PFSK-1 (cell line): ENCODE measurements around the gene INIP.

Experiments
- POLR2AphosphoS5 ChIP-seq: IDR thresholded peaks from 2 replicates; pipeline ENCODE4 v1.6.1; 2012; ENCODE audit warnings: low read depth, mild to moderate bottlenecking, control low read depth, low read length, moderate library complexity
- TAF1 ChIP-seq: IDR thresholded peaks from 2 replicates; pipeline ENCODE4 v1.6.1; 2012; ENCODE audit warnings: low read length, control low read depth, borderline replicate concordance; ENCODE audit not compliant: insufficient read depth

- no peak for TF ChIP-seq POLR2AphosphoS5
- no peak for TF ChIP-seq TAF1
These were observed 28.7 kb downstream of the INIP start for GRCh38 chr9:112689161-112689740.
